C1 segment of cervical spinal cord (tissue), 14 donors: ENCODE data around the gene SFXN2.
A peak's percentile ranks its signal among the peaks of the same experiment; 100 is the strongest.
"Not testable (repeated sequence)": the region's sequence is repeated elsewhere in the genome, so short reads cannot be mapped to it uniquely, and the experiment has no call there.

Experiments
- DNase-seq, 14 donors: peaks; one replicate each; lab custom pipeline; 2025; lab: John Stamatoyannopoulos, UW

SFXN2 gene

DNA sequence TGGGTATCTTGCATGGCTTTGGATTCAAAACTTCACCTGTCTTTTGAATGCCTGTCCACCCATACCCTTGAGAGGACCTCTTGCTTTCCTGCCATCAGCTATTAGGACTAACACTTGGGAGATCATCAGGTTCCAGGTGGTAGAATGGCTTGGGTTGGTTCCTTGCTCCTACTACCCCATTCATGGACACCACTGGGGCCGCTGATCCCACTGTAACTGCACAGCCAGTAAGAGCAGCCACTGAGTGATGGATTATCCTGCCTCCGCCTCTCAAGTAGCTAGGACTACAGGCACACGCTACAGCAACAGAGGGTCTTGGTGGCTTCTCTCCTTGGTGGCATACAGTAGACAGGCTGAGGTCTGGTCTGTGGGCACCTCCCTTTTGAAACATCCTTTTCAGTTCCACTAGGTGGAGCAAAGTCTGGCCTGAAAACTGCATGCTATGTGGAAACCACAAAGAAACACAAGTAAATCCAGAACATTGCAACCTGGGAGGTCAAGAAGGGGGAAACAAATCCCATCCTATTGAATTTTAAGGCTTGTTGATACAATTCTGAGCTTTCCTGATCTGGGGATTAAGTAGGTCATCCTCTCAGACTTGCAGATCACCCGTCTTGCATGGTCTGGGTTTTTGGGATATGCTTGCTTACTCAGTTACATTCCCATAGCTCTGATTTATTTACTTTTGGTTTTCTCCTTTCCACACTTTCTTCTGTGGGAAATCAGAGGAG lies 38.7 kb downstream of the SFXN2 start:
- DNase-seq, result peak in 2 of 14 donors; percentile 2 to 8

DNA sequence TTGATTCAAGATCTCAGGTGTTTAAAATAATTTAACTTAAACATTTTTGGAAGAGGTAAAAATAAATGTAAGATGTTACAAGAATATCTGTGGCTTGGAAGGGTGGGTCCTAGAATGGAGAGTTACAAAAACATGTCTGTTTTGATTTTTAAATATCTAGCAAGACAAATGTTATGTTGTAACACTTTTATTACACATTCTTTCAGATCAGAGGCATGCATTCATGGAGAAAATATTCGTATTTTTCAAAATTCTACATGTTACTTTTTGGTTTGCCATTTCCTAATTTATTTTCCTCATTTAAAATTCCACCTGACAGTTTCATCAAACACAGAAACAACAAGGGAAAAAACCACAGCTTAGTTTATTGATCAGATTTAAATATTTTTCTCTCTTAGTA lies 39.3 kb downstream of the SFXN2 start:
- no peak for DNase-seq

GRCh38 chr10:102757323-102757722 lies 42.9 kb downstream of the SFXN2 start:
- DNase-seq, result no peak

DNA sequence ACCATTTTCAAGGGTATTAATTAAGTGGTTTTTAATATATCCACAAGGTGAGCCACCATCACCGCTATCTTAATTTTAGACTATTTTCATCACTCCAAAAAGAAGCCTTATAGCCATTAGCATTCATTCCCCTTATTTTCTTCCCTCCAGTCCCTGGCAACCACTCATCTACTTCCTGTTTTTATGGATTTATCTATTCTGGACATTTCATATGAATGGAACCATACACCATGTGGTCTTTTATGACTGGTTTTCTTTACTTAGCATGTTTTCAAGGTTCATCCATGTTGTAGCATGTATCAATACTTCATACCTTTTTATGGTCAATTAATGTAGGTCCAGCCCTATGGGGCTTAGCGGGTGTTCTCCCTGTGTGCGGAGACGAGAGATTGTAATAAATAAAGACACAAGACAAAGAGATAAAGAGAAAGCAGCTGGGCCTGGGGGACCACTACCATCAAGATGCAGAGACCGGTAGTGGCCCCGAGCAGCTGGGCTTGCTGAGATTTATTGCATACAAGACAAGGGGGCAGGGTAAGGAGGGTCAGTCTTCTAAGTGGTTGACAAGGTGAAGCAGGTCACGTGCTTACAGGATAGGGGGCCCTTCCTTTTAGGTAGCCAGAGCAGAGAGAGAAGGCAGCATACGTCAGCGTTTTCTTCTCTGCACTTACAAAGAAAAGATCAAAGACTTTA lies 44.0 kb downstream of the SFXN2 start:
- no peak for DNase-seq

DNA sequence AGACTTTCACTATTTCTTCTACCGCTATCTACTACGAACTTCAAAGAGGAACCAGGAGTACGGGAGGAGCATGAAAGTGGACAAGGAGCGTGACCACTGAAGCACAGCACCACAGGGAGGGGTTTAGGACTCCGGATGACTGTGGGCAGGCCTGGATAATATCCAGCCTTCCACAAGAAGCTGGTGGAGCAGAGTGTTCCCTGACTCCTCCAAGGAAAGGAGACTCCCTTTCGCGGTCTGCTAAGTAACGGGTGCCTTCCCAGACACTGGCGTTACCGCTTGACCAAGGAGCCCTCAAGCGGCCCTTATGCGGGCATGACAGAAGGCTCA lies 44.5 kb downstream of the SFXN2 start:
- not testable (repeated sequence) for DNase-seq

- DNase-seq, result no peak
These were observed 45.2 kb downstream of the SFXN2 start for GRCh38 chr10:102759497-102760210.

DNA sequence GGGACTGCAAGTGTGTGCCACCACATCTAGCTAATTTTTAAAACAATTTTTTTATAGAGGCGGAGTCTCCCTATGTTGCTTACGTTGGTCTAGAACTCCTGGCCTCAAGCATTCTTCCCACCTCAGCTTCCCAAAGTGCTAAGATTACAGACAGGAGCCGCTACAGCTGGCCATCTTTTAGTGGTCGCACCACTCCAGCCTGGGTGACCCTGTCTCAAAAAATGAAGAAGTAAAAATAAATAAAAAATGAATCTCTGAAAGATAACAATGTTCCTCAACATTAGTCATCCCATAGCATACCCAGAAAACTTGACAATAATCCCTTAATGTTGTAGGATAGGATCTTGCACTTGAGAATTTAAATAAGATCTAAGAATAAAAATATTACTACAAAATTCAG lies 47.5 kb downstream of the SFXN2 start:
- DNase-seq, result no peak

- DNase-seq, result no peak
These were observed 48.1 kb downstream of the SFXN2 start for GRCh38 chr10:102762401-102763015.

- no peak for DNase-seq
These were observed 48.7 kb downstream of the SFXN2 start for GRCh38 chr10:102763037-102763607.

DNA sequence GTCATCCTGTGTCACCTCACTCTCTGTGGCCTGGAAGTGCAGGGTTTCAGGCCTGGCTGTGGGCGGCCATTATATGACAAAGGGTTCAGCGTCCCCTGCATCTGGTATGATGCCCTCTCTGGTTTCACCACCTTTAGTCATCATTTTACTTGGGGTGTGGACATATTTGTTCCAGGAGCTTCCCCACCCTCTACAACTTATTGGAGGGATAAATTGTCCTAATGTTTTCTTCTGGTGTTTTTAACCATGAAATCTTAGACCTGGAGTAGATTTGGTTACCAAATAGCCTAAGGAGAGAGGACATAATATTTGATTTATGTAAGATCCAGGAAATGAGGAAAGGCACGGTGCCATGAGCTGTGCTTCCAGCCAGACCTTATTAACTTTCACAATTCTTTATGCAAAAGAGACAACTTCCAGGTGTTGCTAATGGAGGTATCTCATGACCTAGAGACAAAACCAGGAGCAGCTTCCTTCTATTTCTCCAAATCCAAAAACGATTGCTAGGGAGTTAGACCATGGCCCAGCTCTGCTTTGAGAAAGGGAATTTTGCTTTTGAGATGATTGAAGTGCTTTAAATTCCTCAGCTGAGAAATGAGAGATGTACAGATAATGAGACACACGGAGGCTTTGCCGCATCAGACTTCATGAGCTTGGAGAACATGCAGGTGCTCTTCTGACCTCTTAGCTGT lies 50.2 kb downstream of the SFXN2 start:
- no peak for DNase-seq

DNA sequence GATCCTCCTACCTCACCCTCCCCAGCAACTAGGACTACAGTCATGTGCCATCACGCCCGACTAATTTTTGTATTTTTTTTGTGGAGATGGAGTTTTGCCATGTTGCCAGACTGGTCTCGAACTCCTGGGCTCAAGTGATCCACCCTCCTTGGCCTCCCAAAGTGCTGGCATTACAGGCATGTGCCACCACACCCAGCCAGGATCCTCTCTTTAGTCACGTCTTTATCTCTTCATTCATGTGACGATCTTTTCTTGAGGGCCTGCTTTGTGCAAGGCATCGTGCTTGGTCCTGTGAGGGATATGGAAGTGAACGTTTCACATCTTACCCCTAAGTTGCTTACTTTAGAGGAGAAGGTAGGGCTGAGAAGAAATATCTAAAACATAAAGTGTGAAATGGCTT lies 50.9 kb downstream of the SFXN2 start:
- DNase-seq, result no peak

DNA sequence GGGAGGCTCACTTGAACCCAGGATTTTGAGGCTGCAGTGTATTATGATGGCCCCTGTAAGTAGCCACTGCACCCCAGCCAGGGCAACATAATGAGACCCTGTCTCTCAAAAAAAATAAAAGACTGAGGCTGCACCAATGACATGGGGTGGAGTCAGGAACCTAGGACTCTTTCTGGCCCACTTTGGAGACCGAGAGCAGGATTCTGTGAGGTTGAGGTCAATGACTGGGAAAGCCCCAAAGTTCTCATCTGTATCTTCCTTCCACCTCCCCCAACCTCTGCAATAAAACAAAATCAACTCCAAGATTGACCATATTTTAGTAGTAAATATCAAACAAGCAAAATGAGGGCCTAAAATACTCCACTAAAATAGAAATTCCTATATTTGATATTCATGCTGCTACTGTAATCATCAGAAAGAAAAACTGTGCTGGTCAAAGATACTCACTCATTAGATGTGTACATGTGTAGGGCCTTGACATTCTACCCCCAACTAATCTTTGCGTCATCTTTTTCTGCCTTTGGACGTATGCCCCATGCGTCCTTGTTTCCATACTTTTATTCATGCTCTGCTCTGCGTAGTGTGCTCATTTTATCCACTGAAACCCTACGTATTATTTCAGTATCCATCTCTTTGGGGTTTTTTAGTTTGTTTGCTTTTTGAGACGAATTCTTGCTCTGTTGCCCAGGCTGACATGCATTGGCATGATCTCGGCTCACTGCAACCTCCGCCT lies 53.2 kb downstream of the SFXN2 start:
- DNase-seq, result no peak

DNA sequence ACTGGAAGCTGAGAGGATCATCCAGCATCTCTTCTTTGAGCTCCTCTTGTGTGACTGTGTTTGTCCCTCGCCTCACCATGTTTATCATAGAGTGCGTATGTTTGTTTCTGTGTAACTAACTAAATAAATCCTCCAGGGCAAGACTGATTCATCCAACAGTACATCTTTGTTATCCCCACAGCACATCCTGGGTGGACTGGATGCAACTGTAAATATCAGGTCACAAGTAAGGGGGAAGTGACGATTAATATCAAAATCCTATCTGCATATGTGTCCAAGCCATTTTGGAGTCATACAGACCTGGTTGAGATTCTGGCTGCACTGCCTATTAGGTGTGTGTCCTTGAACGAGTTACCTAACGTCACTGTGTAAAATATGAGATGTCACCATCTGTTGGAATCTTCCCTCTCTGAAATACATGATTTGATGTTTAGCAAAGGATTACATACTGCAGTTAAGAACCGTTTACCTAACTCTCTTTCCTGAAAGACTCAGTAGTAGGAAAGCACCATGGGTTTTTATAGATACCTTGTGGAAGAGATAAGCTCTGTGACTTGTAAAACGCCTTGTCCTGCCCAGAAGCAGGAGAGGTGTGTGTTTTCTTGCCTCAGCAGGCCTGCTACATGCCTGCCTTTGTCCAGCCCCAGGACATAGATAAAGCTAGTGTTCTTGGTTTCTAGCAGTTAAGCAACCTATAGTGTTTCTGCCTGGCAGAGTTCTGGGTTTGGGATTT lies 55.1 kb downstream of the SFXN2 start:
- DNase-seq, result no peak

DNA sequence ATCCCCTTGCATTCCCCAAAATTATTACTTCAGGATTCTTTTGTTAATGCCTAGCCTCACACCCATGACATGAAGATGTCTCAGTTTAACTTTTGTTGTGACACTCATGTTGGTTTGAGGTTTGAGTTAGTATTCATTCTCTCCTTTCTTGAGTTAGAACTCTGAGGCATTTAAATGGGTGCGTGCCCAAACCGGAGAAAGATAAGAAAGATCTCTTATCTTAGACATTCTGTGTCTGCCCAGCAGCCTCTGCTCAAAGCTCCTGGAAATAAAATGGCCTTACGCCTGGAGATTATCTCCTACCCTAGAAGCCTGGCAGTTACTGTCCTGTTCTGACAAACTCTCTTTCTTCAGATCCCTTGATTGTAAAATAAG lies 55.7 kb downstream of the SFXN2 start:
- DNase-seq, result no peak

- no peak for DNase-seq
These were observed 56.4 kb downstream of the SFXN2 start for GRCh38 chr10:102770792-102771191.

DNA sequence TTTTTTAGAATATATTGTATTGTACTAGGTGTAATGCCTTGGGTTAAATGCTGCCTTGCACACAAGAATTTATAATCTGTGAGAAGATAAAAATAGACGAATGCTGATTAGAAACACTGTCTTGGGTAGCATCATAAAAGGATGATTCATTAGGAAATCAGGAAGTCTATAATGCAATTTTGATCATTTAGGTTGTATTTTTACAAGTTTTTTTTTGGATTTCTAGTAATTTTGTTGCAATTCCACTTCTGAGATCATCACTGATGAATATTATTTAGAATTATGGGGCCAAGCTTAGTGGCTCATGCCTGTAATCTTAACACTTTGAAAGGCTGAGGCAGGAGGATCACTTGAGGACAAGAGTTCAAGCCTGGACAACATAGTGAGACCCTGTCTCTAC lies 58.9 kb downstream of the SFXN2 start:
- no peak for DNase-seq

GRCh38 chr10:102773986-102774385 lies 59.5 kb downstream of the SFXN2 start:
- peak in 4 of 14 donors; percentile 12 to 33 (median 18) for DNase-seq

DNA sequence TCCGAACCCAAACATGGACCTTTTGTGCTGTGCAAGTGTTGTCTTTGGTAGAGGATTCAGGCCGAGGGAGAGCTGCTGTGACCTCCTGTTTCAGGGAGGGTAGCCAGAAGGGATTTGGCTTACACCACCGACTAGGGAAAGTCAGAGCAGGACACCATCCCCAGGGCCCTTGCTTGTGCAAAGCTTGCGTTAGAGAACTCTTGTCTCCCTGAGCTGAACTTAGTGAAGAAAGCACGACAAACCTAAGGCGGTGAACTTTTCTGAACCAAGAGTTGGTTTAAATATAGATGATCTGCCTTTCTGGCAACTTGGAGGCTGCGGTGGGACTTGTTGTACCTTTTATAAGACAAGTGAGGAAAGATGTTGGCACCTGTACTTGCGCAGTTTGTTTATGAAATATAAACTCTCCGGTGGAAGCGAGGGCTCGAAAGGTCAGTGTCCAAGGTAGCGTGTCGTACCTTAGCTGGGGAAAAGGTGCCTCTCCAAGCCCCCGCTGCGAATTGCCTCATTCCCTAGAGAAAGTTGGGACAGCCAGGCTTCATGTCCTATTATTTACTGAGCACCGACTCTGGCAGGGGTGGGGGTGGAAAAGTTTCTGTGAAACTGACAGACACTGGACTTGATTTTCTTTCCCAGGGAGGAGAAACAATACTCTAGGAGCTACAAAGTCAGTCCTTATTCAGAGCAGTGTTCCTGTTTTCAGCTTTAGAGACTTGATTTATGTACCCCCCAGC lies 60.9 kb downstream of the SFXN2 start:
- peak in 7 of 14 donors; percentile 22 to 71 (median 33) for DNase-seq

DNA sequence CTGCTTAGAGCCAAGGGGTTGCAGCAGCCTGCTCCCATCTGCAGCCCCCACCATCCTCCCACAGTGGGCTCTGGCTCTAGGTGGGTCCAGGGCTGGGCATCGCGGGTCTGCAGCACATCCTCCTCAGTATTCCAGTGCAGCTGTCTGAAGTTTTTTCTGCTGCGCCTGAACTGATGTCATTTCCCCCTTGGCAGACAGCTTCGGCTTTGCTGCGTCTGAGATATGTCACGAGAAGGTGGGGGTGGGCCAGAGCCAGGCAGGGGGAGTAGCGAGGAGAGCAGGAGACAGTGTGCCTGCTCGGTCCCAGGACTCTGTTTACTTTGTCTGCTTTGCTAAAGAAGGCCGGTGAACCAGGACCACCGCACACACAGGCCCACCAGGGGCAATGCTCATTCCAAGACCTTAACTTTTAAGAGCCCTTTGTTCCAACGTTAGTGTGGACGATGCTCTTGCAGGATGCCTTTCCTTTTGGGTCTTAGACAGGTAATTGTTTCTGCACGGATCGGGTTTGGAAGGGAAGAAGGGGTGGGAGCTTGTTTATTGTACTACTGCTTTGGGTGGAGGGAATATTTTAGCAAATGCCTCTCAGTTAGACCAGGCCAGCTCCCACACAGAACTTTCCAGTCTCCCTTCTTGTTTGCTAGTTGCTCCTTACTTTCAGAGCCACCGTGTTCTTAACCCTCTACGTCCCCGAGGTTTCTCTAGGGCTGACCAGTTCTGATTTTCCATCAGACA lies 61.7 kb downstream of the SFXN2 start:
- DNase-seq, result peak in 13 of 14 donors; percentile 12 to 79 (median 59)
